Measurements from ENCODE around the gene RAD51B.

GRCh38 chr14:68728342-68729106 lies 908.9 kb downstream of the RAD51B start:
- TF ChIP-seq ZMAT3 (CRISPR knock-in tag; conservative IDR thresholded peaks at IDR 0.05): no peak
- TF ChIP-seq REST (IDR thresholded peaks at IDR 0.05; ENCODE audit: borderline replicate concordance in 1 of 2, low read depth in 1 of 2, low read length in 2 of 2): no peak

Measured in HepG2 (cell line).